BJ (cell line): Measurements from ENCODE around the gene EGFR. TPM values are rescaled to one million over a fixed set of nuclear protein-coding genes. Genes with fewer than 3 reads are reported as not detected.

Experiments used
- CTCF ChIA-PET: fragments of 350-600 bp; formaldehyde crosslinking; extraction: SDS; loops from one replicate; lab custom pipeline; 2021; ENCODE audit warnings: antibody characterized with exemption, inconsistent platforms; lab: Yijun Ruan, JAX
- POLR2A ChIA-PET: fragments of 300-600 bp; sonication (Branson Sonifier 250); formaldehyde crosslinking; extraction: SDS; loops from one replicate; lab custom pipeline; 2021; ENCODE audit warnings: antibody characterized with exemption; lab: Charles Lee
- DNase-seq: peaks from one replicate; pipeline ENCODE4 v3.0.0-alpha.2; 2011; ENCODE audit warnings: low read depth
- H3K27me3 ChIP-seq: 2 replicates; pipeline ENCODE4 v1.6.0; 2011; ENCODE audit warnings: low read length; ENCODE audit not compliant: control insufficient read depth, insufficient read depth
- H3K36me3 ChIP-seq: 2 replicates; pipeline ENCODE4 v1.5.1; 2011; ENCODE audit warnings: low read length; ENCODE audit not compliant: control insufficient read depth, insufficient read depth
- H3K4me3 ChIP-seq: 2 replicates; pipeline ENCODE4 v1.5.1; 2011; ENCODE audit warnings: low read depth, mild to moderate bottlenecking, control low read depth, low read length
- polyA plus RNA-seq: library from polyadenylated mRNA; depleted of rRNA; stranded (reverse); fragments of >200 nt; gene quantifications from 2 replicates; pipeline ENCODE4 v1.2.3, GENCODE V29; 2011
- TF ChIP-seq, protein P1 (sequence below): IDR thresholded peaks from 2 replicates; pipeline ENCODE4 v1.5.1; 2011; ENCODE audit warnings: low read depth, mild to moderate bottlenecking, control low read depth, inconsistent platforms, low read length, moderate library complexity; ENCODE audit not compliant: insufficient read depth

The EGFR gene
- polyA plus RNA-seq, 1 experiment = 34.0 TPM

DNA sequence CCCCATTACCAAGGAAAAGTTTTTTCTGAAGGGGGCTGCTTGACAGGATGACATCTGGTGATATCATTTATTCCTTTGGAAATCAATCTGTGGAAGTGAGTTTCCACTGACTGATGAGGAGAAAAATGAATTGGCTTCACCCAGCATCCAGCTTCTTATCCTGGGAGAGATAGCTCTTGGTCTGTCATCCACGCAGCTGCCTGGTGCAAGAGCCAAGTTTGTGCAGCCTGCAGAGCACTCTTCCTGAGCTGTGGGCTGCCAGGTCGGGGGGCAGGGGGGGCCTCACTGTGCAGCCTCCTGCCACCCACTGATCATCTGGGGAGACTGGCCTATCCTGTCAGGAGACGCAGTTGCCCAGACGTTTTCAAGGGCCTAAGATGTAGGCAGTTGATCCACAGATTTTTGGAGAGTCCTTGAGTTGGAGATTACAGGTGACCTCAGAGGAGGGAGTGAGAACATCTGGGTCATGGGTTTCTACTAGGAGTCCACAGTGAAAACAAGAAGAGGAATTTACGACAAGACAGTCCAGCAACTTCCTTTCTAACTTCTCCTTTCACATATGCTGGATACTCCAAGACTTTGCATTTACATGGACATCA, 75.4 kb downstream of the EGFR start:
- H3K36me3 ChIP-seq = no peaks in the 10 kb centered on the region
- H3K4me3 ChIP-seq = no peak overlapping the region
- ChIA-PET CTCF (interaction anchor here (1.0 kb wide), 1 partner anchor 10 kb away, joined by 3 read pairs; no protein-coding TSS in a partner anchor), POLR2A (no interaction called here)
- TF ChIP-seq, protein P1, sequence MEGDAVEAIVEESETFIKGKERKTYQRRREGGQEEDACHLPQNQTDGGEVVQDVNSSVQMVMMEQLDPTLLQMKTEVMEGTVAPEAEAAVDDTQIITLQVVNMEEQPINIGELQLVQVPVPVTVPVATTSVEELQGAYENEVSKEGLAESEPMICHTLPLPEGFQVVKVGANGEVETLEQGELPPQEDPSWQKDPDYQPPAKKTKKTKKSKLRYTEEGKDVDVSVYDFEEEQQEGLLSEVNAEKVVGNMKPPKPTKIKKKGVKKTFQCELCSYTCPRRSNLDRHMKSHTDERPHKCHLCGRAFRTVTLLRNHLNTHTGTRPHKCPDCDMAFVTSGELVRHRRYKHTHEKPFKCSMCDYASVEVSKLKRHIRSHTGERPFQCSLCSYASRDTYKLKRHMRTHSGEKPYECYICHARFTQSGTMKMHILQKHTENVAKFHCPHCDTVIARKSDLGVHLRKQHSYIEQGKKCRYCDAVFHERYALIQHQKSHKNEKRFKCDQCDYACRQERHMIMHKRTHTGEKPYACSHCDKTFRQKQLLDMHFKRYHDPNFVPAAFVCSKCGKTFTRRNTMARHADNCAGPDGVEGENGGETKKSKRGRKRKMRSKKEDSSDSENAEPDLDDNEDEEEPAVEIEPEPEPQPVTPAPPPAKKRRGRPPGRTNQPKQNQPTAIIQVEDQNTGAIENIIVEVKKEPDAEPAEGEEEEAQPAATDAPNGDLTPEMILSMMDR = no peak
- no peaks in the 10 kb centered on the region for H3K27me3 ChIP-seq
- DNase-seq = no peak

DNA sequence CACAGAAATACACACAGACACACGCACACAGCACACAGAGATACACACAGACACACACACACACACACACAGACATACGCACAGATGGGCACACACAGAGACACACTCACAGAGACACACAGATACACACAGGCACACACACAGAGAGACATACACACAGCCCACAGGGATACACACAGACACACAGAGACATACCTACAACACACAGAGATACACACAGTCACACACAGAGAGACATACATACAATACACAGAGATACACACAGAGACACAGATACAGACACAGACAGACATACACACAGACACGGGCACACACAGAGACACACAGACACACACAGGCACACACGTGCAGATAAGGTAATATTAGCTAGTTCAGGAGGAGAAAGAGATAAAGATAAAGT, 76.9 kb downstream of the EGFR start:
- no peak overlapping the region for H3K4me3 ChIP-seq
- ChIA-PET CTCF (interaction anchor here (0.6 to 0.9 kb wide), 2 partner anchors 20 to 51 kb away, joined by 3 read pairs; no protein-coding TSS in a partner anchor), POLR2A (no interaction called here)
- no peaks in the 10 kb centered on the region for H3K36me3 ChIP-seq
- DNase-seq = no peak
- no peaks in the 10 kb centered on the region for H3K27me3 ChIP-seq
- TF ChIP-seq, protein P1 = no peak

DNA sequence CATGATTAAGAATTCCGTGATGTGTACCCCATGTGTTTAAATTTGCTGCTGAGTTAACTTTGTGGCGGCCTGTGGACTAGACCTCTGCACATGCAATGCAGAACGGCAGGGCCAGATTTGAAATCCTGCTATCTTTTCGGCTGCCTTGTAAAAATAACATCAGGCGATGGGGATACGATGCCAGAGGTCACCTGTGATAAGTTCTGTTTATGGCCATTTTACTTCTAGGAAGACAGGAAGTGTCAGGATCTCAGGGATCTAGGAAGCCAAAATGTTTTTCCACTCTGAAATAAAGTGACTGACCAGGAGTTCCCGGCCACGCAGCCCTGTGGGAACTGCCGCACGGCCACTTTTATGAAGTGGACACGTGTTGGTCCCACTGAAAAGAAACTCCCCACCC, 77.5 kb downstream of the EGFR start:
- TF ChIP-seq, protein P1 = no peak
- Histone ChIP-seq H3K4me3 (no peak overlapping the region), H3K27me3 (no peaks in the 10 kb centered on the region), H3K36me3 (no peaks in the 10 kb centered on the region)
- ChIA-PET CTCF (no interaction called here), POLR2A (no interaction called here)
- DNase-seq = no peak

DNA sequence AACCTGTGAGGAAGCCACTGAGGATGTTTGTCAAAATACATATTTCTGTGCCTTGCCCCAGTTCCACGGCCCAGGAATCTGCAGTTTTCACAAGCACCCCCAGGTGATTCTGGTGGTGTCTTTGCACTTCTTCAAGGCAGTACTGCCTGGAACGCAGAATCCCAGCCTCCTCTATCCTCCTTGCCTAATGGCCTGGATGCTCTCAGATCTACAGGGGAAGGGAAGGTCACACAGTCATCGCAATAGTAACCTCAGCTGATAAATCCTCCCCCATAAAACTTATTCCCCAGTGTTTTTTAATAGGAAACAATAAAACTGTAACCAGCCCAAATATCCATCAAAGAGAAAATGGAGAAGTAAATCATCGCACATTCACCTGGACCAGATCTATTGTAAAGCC, 78.3 kb downstream of the EGFR start:
- Histone ChIP-seq H3K4me3 (no peak overlapping the region), H3K36me3 (0 out of 2 replicates have a peak, but pooled peaks cover 2% of the 10 kb centered on the region), H3K27me3 (no peaks in the 10 kb centered on the region)
- DNase-seq = no peak
- POLR2A ChIA-PET = no interaction called here
- TF ChIP-seq, protein P1 = no peak
- CTCF ChIA-PET = no interaction called here

DNA sequence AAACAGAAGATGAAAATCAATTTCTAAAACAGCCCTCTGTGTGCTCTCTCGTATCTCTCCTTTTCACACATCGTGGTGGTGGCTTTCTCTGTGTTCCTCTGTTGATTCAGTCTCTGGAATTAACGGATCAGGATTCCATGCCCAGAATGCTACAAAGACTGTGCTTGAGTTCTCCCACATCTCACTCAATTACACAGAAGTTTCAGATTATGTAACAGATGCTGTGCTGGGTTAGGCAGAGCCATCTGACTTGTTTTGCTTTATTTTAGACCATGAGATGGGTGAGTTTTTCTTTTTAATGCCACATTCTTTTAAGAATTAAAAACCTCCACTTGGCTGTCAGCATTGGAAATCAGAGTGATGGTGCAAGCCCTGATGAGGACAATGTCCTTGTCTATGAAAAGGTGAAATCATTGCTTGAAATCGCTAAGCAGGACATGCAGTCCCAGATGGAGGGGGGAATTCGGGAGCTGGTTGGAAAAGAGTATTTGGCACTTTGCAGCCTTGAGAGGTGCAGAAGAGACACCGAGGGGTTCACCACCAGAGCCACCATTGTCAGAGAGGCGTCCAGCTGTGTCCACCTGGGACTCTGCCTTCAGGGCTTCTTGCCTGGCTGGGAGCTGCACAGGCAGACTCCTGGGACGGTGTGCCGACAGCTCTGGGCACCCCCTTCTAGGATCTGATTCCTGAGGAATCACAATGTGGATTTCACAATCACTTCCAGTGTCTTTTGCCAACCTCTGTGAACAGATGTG, 80.4 kb downstream of the EGFR start:
- TF ChIP-seq, protein P1 = no peak
- POLR2A ChIA-PET = no interaction called here
- H3K4me3 ChIP-seq = no peak overlapping the region
- no peaks in the 10 kb centered on the region for H3K27me3 ChIP-seq
- 0 out of 2 replicates have a peak, but pooled peaks cover 2% of the 10 kb centered on the region for H3K36me3 ChIP-seq
- CTCF ChIA-PET = no interaction called here
- no peak for DNase-seq
